Omental fat pad (tissue), 4 donors: Measurements from ENCODE around the gene OR10H4. TPM values are rescaled to one million over a fixed set of nuclear protein-coding genes. Genes with fewer than 3 reads are reported as not detected.
"Not testable (repeated sequence)": the region's sequence is repeated elsewhere in the genome, so short reads cannot be mapped to it uniquely, and the experiment has no call there.

ENCODE experiments used
- ATAC-seq: fragments of 150-250 bp; one replicate; pipeline ENCODE4 v1.9.1; 2016; ENCODE audit warnings: mild to moderate bottlenecking, moderate library complexity; ENCODE audit not compliant: low FRiP score
- DNase-seq: peaks from one replicate; pipeline ENCODE4 v3.0.0-alpha.2; 2019; ENCODE audit warnings: low spot score
- total RNA-seq, 4 donors: library from RNA; depleted of rRNA; stranded (reverse); fragments of >200 nt; gene quantifications; one replicate each; pipeline ENCODE4 v1.1.0, GENCODE V29; 2016
- TF ChIP-seq, protein P1 (sequence below), 3 donors: fragments of 450-650 bp; IDR thresholded peaks; one replicate each; pipeline ENCODE4 v1.5.1; 2016 to 2017; ENCODE audit warnings: antibody characterized with exemption in 3 of 3, mild to moderate bottlenecking in 3 of 3, moderate library complexity in 2 of 3

OR10H4 gene
- total RNA-seq, 4 donors from 2014 or later = not detected

DNA sequence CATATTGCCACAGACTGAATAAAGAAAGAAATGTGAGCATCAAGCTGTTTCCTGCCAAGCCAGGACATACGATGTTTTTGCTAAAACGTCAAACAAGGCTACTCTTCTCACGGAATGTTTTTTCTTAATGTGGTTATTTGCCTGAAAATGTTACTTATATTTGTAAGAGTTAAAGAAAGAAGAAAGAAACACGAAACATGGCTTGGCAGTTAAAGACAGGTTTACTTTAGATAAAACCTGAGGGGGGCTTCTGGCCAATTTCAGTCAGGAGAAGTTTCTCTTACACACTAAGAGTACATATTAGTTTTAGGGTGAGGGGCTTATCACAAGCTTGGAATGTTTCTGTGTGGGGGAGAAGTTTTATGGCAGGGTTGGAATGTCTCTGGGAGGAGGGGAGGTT lies 4.4 kb upstream of the OR10H4 start:
- ATAC-seq (no peak), DNase-seq (no peak)
- TF ChIP-seq, protein P1, sequence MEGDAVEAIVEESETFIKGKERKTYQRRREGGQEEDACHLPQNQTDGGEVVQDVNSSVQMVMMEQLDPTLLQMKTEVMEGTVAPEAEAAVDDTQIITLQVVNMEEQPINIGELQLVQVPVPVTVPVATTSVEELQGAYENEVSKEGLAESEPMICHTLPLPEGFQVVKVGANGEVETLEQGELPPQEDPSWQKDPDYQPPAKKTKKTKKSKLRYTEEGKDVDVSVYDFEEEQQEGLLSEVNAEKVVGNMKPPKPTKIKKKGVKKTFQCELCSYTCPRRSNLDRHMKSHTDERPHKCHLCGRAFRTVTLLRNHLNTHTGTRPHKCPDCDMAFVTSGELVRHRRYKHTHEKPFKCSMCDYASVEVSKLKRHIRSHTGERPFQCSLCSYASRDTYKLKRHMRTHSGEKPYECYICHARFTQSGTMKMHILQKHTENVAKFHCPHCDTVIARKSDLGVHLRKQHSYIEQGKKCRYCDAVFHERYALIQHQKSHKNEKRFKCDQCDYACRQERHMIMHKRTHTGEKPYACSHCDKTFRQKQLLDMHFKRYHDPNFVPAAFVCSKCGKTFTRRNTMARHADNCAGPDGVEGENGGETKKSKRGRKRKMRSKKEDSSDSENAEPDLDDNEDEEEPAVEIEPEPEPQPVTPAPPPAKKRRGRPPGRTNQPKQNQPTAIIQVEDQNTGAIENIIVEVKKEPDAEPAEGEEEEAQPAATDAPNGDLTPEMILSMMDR (IDR thresholded peaks at IDR 0.05) = no peak

DNA sequence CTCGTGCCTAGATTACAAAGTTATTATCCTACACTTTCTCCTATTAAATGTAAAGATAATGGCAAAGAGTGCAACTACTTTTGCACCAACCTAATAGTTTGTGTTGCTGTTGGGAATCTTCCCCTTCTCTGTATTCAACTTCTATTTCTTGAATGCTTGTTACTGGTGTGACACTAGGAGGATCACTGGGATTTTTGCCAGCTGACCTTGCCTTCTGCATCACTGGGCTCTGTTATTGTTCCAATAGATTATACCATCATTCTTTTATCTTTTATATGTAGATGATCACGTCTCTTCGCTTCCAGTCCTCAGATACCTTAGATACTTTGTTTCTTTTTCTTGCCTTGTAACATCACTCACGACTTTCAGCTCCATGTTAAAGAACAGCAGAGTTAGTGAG lies 3.5 kb upstream of the OR10H4 start:
- ATAC-seq = no peak
- DNase-seq = no peak

DNA sequence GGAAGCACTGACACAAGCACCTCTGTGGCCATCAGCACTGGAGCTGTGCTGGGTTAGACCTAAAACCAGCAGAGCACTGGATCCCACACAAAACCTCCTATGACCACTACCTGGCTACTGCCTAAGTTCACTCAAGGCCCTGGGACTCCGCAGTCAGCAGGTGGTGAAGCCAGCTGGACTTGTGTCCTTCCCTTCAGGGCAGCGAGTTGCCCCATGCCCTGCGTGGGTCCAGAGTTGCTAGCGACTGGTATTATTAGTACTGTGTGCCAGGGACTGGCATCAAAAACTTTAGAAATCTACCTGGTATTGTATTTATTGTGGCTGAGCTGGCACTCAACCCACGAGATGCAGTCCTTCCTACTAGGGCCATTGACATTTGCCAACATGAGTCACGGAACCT lies 6.0 kb downstream of the OR10H4 start:
- DNase-seq (no peak), ATAC-seq (no peak)
- TF ChIP-seq, protein P1 (IDR thresholded peaks at IDR 0.05) = no peak

More for the DNA sequence above, 3.5 kb upstream of the OR10H4 start:
- TF ChIP-seq, protein P1 (IDR thresholded peaks at IDR 0.05) = no peak

DNA sequence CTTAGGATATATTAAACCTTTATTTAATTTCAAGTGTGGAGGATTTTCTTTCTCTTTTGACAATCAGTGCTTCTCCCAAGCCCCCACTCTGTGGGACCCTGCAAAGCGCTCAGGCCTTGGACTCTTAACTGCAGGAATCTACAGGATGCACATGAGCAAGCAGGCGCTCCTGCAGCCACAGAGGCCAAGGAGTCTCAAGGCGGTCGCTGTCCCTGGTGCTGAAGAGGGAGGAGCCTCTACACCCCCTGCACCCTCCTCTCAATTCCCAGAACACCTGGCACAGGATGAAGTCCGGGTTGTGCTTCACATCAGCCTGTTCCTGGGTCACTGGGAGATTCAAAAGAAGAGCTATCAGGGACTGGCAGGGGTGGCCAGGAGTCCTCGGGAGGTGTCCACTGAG lies 13.5 kb downstream of the OR10H4 start:
- ATAC-seq = no peak
- TF ChIP-seq, protein P1 (IDR thresholded peaks at IDR 0.05) = no peak
- DNase-seq = no peak

DNA sequence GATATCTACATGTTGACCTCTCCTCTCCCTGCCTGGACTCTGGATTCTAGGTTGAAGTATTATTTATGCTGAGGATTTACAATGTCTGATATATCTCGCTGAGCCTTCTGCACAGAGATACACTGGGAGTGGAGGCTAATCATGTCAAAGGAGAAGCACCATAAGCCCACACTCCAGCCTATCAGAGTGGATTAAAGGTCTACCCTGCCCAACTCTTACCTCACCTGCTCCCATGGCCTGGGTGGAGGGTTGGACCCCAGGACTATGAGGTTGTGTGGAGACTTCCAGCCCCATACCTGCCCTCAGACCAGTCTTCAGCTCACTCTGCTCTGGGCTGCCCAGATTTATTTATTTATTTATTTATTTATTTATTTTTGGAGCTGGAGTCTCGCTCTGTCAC lies 15.4 kb downstream of the OR10H4 start:
- DNase-seq (no peak), ATAC-seq (no peak)
- TF ChIP-seq, protein P1 (IDR thresholded peaks at IDR 0.05) = no peak

DNA sequence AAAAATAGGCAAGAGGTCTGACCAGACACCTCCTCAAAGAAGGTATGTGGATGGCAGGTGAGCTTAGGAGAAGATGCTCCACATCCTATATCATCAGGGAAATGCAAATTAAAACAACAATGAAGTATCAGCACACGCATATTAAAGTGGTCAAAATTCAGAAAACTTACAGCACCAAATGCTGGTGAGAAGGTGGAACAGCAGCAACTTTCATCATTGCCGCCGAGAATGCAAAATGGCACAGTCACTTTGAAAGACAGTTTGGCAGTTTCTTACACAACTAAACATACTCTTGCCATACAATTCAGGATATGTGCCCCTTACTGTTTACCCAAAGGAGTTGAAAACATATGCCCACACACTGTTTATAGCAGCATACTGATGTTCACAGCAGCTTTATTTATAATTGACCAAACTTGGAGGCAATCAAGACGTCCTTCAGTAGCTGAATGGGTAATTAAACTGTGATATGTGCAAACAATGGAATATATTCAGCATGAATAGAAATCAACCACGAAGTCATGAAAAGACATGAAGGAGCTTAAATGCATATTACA lies 22.5 kb downstream of the OR10H4 start:
- TF ChIP-seq, protein P1 (IDR thresholded peaks at IDR 0.05) = no peak
- DNase-seq = no peak
- ATAC-seq = no peak

DNA sequence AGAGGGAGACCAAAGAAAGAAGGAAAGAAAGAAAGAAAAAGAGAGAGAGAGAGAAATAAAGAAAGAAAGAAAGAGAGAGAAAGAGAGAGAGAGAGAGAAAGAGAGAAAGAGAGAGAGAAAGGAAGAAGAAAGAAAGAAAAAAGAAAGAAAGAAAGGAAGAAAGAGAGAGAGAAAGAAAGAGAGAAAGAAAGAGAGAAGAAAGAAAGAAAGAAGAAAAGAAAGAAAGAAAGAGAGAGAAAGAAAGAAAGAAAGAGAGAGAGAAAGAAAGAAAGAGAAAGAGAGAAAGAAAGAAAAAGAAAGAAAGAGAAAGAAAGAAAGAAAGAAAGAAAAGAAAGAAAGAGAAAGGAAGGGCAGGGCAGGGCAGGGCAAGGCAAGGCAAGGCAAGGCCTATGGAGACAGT lies 23.2 kb downstream of the OR10H4 start:
- not testable (repeated sequence) for DNase-seq, ATAC-seq

DNA sequence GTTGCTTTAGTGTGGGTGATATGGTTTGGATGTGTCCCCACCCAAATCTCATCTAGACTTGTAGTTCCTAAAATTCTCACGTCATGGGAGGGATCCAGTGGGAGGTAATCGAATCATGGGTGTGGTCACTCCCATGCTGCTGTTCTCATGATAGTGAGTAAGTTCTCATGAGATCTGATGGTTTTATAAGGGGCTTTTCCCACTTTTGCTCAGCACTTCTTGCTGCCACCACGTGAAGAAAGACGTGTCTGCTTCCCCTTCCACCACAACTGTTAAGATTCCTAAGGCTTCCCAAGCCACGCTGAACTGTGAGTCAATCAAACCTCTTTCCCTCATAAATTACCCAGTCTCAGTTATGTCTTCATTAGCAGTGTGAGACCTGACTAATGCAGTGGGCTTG lies 26.0 kb downstream of the OR10H4 start:
- TF ChIP-seq, protein P1 (IDR thresholded peaks at IDR 0.05) = no peak
- ATAC-seq (no peak), DNase-seq (no peak)
